Stomach (tissue), 9 donors: ENCODE results near the gene RFC5. TPM values are rescaled to one million over a fixed set of nuclear protein-coding genes. Genes with fewer than 3 reads are reported as not detected.
A peak's percentile ranks its signal among the peaks of the same experiment; 100 is the strongest.

ENCODE experiments used
- DNase-seq, 2 donors: peaks; one replicate each; pipeline versions ENCODE4 v3.0.0 to v3.0.0-alpha.2; 2013 to 2019
- H3K27ac ChIP-seq, 5 donors: fragments of 200-600 bp in 4 of 5; sonication (generic) in 4 of 5; one replicate each; pipeline ENCODE4 v1.5.1; 2013 to 2019; ENCODE audit warnings: mild to moderate bottlenecking in 1 of 5, moderate library complexity in 1 of 5
- H3K27me3 ChIP-seq, 3 donors: fragments of 200-600 bp; sonication (generic); one replicate each; pipeline ENCODE4 v1.5.1; 2017 to 2019; ENCODE audit warnings: mixed run types in 1 of 3
- H3K36me3 ChIP-seq, 4 donors: fragments of 200-600 bp; sonication (generic); 1 replicate in 3 of 4; 2 replicates in 1 of 4; pipeline ENCODE4 v1.5.1; 2016 to 2019
- H3K4me1 ChIP-seq, 4 donors: fragments of 200-600 bp; sonication (generic); one replicate each; pipeline ENCODE4 v1.5.1; 2016 to 2019
- H3K4me3 ChIP-seq, 4 donors: fragments of 200-600 bp; sonication (generic) in 3 of 4; one replicate each; pipeline ENCODE4 v1.5.1; 2016 to 2019; ENCODE audit warnings: mild to moderate bottlenecking in 1 of 4
- H3K9me3 ChIP-seq, 4 donors: fragments of 200-600 bp; sonication (generic); one replicate each; pipeline ENCODE4 v1.5.1; 2016 to 2019
- CTCF ChIP-seq, 7 experiments: fragments of 450-650 bp in 4 of 7; fragments of 200-600 bp in 3 of 7; sonication (generic) in 3 of 7; IDR thresholded peaks; one replicate each; pipeline ENCODE4 v1.5.1; 2016 to 2019; ENCODE audit warnings: antibody characterized with exemption in 7 of 7, control low read depth in 2 of 7, mild to moderate bottlenecking in 1 of 7
- EP300 ChIP-seq: sonication (generic); formaldehyde crosslinking; IDR thresholded peaks from one replicate; pipeline ENCODE4 v1.6.1; 2017; ENCODE audit warnings: antibody characterized with exemption
- POLR2A ChIP-seq, 4 donors: fragments of 450-650 bp; IDR thresholded peaks; one replicate each; pipeline ENCODE4 v1.6.1; 2016; ENCODE audit warnings: antibody characterized with exemption in 4 of 4, control low read depth in 2 of 4, mild to moderate bottlenecking in 1 of 4, moderate library complexity in 1 of 4
- POLR2AphosphoS5 ChIP-seq, 3 donors: sonication (generic); formaldehyde crosslinking; IDR thresholded peaks; one replicate each; pipeline ENCODE4 v1.6.1; 2016; ENCODE audit warnings: antibody characterized with exemption in 3 of 3
- WGBS, 5 donors: extraction: QIAGEN DNeasy Blood & Tissue Kit in 3 of 5; methylation state at CpG; one replicate each; pipeline versions ENCODE4 v1.1.5 to v1.1.7; 2013 to 2018; 5-methylcytosine and 5-hydroxymethylcytosine counted together
- intact Hi-C: fragments of 100-400 bp; cut with DNase I; formaldehyde crosslinking; loops from one replicate; pipeline ENCODE4 v1.15.1; 2023; ENCODE audit warnings: low total_unique reads
- polyA plus RNA-seq, 3 donors: library from polyadenylated mRNA; stranded (reverse); fragments of 200-250 nt; gene quantifications; one replicate each; pipeline ENCODE4 v1.2.3, GENCODE V29; 2013
- total RNA-seq, 5 donors: library from RNA; depleted of rRNA; stranded (reverse); fragments of >200 nt; gene quantifications; one replicate each; pipeline versions ENCODE4 v1.1.0 to v1.2.3, GENCODE V29; 2014 to 2016
- donor health status: healthy with polysubstance abuse.
- donor health status: Bipolar disorder and iron deficiency.
- donor health status: healthy.

Gene RFC5
- total and polyA plus RNA-seq, 8 donors: 1.3 to 238 (median 10.7) TPM; not detected in 1

DNA sequence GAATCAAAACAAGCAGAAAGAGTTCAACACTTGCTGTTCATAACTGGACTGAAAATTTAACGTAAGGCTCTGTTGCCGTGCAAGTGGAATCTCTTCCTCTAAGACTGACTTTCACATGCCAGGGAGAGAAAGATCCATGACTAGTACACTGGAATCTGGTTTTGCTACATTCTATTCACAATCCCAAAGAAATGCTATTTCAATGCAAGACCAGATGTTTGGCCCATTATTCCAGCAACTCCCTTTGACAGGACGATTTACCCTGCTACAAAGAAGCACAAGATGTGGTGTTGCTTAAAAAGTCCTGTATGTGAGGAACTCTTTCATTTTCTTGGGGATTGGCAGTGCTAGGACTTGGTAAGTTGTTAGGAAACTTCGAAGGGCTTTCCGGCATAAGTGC is 17.4 kb downstream of the RFC5 start:
- TF ChIP-seq POLR2A (IDR thresholded peaks at IDR 0.05) (no peak), CTCF (IDR thresholded peaks at IDR 0.05) (no peak), EP300 (no peak), POLR2AphosphoS5 (IDR thresholded peaks at IDR 0.05) (no peak)
- peak overlapping the region in 1 of 5 donors; percentile 13 for H3K27ac ChIP-seq
- intact Hi-C loops: loop anchor here (10.0 kb wide), 1 partner anchor 159 kb away; no protein-coding TSS in a partner anchor
- no peak overlapping the region for H3K4me3 ChIP-seq
- no peaks in the 10 kb centered on the region for H3K27me3 ChIP-seq
- WGBS, 5 donors: 84 to 88% (median 87%) methylated on average over 5 of the region's 5 CpGs
- peaks cover 75 to 100% (median 100%) of the 10 kb centered on the region in 4 donors for H3K36me3 ChIP-seq
- no peaks in the 10 kb centered on the region for H3K9me3 ChIP-seq
- peaks cover 0 to 16% (median 7%) of the 10 kb centered on the region in 4 donors for H3K4me1 ChIP-seq
- no peak for DNase-seq

DNA sequence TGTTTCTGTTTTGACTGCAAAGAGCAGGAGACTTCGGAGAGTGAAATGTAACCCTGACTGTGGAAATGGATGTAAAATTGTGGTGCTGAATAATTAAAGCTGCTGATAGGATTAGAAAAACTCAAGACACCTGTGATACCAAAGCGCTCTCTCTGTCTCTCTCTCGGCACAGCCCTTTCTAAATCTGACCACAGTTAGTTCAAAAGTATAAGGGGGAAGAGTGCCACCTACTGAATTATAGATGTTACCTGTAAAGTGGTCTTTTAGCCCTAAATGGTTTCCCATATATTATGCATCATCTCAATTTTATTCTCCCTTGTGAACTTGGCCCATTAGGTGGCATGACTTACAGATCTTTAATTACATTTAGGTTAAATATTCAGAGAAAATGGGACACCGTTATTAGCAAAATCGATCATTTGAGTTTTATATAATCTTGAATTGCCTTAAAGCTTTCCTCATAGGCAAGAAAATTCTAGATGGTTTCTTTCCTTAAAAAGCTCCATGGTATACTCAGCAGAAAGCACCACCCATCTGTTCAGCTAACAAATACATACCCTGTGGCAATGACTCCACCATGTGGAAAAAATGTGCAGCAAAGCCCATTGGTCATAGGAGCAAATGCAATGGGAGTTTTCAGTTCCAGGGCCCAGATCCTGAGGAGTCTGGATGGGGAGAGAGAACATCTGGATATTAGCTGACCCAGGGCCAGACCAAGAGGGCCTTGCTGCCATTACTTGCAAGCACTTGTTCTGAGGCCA is 18.1 kb downstream of the RFC5 start:
- intact Hi-C loops: loop anchor here (10.0 kb wide), 1 partner anchor 160 kb away; no protein-coding TSS in a partner anchor
- 81 to 91% (median 89%) methylated on average over 5 of the region's 5 CpGs for WGBS, 5 donors
- Histone ChIP-seq H3K27me3 (no peaks in the 10 kb centered on the region), H3K27ac (peak overlapping the region in 3 of 5 donors; percentile 7 to 23 (median 13)), H3K4me3 (no peak overlapping the region), H3K4me1 (peaks cover 0 to 16% (median 7%) of the 10 kb centered on the region in 4 donors), H3K36me3 (peaks cover 77 to 100% (median 100%) of the 10 kb centered on the region in 4 donors), H3K9me3 (no peaks in the 10 kb centered on the region)
- peak in 3 of 7 experiments; percentile 8 to 22 (median 16) for TF ChIP-seq CTCF (IDR thresholded peaks at IDR 0.05)
- no peak for TF ChIP-seq POLR2A (IDR thresholded peaks at IDR 0.05)
- DNase-seq: peak in 1 of 2 donors; percentile 76

- DNase-seq: peak in 1 of 2 donors; percentile 34
- H3K36me3 ChIP-seq: peaks cover 74 to 100% (median 100%) of the 10 kb centered on the region in 4 donors
These were observed 18.9 kb downstream of the RFC5 start for GRCh38 chr12:118035190-118036041.

GRCh38 chr12:118036672-118037411 is 20.3 kb downstream of the RFC5 start:
- Histone ChIP-seq H3K36me3 (peaks cover 81 to 100% (median 100%) of the 10 kb centered on the region in 4 donors), H3K4me3 (no peak overlapping the region), H3K4me1 (peaks cover 0 to 16% (median 7%) of the 10 kb centered on the region in 4 donors), H3K27me3 (no peaks in the 10 kb centered on the region), H3K27ac (no peak overlapping the region), H3K9me3 (no peaks in the 10 kb centered on the region)
- no peak for DNase-seq
- 84 to 91% (median 86%) methylated on average over 11 of the region's 11 CpGs for WGBS, 5 donors
- intact Hi-C loops: loop anchor here (10.0 kb wide), 1 partner anchor 162 kb away; no protein-coding TSS in a partner anchor
- TF ChIP-seq POLR2A (IDR thresholded peaks at IDR 0.05) (no peak), EP300 (no peak), POLR2AphosphoS5 (IDR thresholded peaks at IDR 0.05) (no peak), CTCF (IDR thresholded peaks at IDR 0.05) (no peak)

More at GRCh38 chr12:118035190-118036041, 18.9 kb downstream of the RFC5 start:
- WGBS, 5 donors: 67 to 75% (median 74%) methylated on average over 9 of the region's 9 CpGs
- no peak overlapping the region for H3K4me3 ChIP-seq
- peaks cover 0 to 16% (median 7%) of the 10 kb centered on the region in 4 donors for H3K4me1 ChIP-seq
- H3K9me3 ChIP-seq: no peaks in the 10 kb centered on the region
- H3K27ac ChIP-seq: peak overlapping the region in 2 of 5 donors; percentile 7 to 23
- no peaks in the 10 kb centered on the region for H3K27me3 ChIP-seq
- TF ChIP-seq POLR2A (IDR thresholded peaks at IDR 0.05): no peak
- intact Hi-C loops: loop anchor here (10.0 kb wide), 1 partner anchor 161 kb away; no protein-coding TSS in a partner anchor
